Bone marrow (tissue), 2 donors: ENCODE results near the gene ST6GAL2.

ENCODE experiments used
- DNase-seq, 2 donors: peaks; one replicate each; lab custom pipeline; 2025; lab: John Stamatoyannopoulos, UW

ST6GAL2 gene

GRCh38 chr2:106885971-106886915 lies at the start of gene ST6GAL2:
Gene ST6GAL2, minus strand, starts transcription at chr2:106886167. Its CDS starts 42,190 bp downstream, at chr2:106843977.
- no peak for DNase-seq

- no peak for DNase-seq
These were observed 46.7 kb upstream of the ST6GAL2 start for GRCh38 chr2:106932644-106933043.

- no peak for DNase-seq
These were observed 45.9 kb upstream of the ST6GAL2 start for GRCh38 chr2:106931717-106932335.

GRCh38 chr2:106921451-106921850 lies 35.5 kb upstream of the ST6GAL2 start:
- DNase-seq, result no peak

- no peak for DNase-seq
These were observed 33.0 kb upstream of the ST6GAL2 start for GRCh38 chr2:106919012-106919411.

- DNase-seq, result no peak
These were observed 18.3 kb upstream of the ST6GAL2 start for GRCh38 chr2:106904242-106904641.

- no peak for DNase-seq
These were observed 14.0 kb upstream of the ST6GAL2 start for GRCh38 chr2:106899786-106900530.

GRCh38 chr2:106894545-106894944 lies 8.6 kb upstream of the ST6GAL2 start:
- DNase-seq, result no peak

GRCh38 chr2:106892048-106892447 lies 6.1 kb upstream of the ST6GAL2 start:
- no peak for DNase-seq

- no peak for DNase-seq
These were observed 4.6 kb upstream of the ST6GAL2 start for GRCh38 chr2:106890606-106891005.

- no peak for DNase-seq
These were observed 1.2 kb upstream of the ST6GAL2 start for GRCh38 chr2:106886916-106887758.

- no peak for DNase-seq
These were observed 638 bp downstream of the ST6GAL2 start for GRCh38 chr2:106885329-106885728.

GRCh38 chr2:106882673-106883072 lies 3.3 kb downstream of the ST6GAL2 start:
- no peak for DNase-seq

GRCh38 chr2:106878206-106878605 lies 7.8 kb downstream of the ST6GAL2 start:
- DNase-seq, result no peak

GRCh38 chr2:106876699-106877098 lies 9.3 kb downstream of the ST6GAL2 start:
- no peak for DNase-seq

GRCh38 chr2:106869512-106870275 lies 16.3 kb downstream of the ST6GAL2 start:
- no peak for DNase-seq

- no peak for DNase-seq
These were observed 17.7 kb downstream of the ST6GAL2 start for GRCh38 chr2:106868275-106868674.

GRCh38 chr2:106867196-106867953 lies 18.6 kb downstream of the ST6GAL2 start:
- DNase-seq, result no peak

- DNase-seq, result no peak
These were observed 19.3 kb downstream of the ST6GAL2 start for GRCh38 chr2:106866641-106867040.

- DNase-seq, result no peak
These were observed 21.9 kb downstream of the ST6GAL2 start for GRCh38 chr2:106864051-106864450.
